NCI-H2171 (cell line): Measurements from ENCODE around the gene FHIT.
A peak's percentile ranks its signal among the peaks of the same experiment; 100 is the strongest.
"Not testable (repeated sequence)": the region's sequence is repeated elsewhere in the genome, so short reads cannot be mapped to it uniquely, and the experiment has no call there.

Experiments
- DNase-seq: peaks from one replicate; lab custom pipeline; 2025; lab: John Stamatoyannopoulos, UW

Gene FHIT

DNA sequence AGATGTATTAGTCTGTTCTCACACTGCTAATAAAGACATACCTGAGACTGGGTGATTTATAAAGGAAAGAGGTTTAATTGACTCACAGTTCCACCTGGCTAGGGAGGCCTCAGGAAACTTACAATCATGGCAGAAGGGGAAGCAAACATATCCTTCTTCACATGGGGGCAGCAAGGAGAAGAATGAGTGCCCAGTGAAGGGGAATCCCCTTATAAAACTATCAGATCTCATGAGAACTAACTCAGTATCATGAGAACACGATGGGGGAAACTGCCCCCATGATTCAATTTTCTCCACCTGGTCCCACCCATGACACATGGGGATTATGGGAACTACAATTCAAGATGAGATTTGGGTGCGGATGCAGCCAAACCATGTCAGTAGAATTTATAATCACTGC, 1316.7 kb downstream of the FHIT start:
- DNase-seq: not testable (repeated sequence)

DNA sequence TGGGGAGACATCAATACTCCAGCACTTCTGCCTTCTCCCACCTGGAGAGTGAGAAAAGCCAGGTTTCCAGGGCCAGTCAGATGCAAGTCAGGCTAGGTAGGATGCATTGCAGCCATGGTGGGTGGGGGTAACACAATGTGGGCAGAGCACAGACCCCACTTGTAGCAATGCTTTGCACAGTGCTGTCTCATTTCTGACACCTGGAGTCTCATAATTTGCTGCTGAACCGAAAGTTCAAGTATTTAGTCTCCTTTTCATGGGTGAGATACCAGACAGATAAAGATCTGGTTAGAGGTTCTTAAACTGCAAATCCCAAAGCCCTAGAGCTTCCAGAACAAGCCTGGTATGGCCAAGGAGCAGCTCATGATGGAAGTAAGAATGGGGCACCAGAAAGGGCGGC, 1321.1 kb downstream of the FHIT start:
- DNase-seq: no peak

DNA sequence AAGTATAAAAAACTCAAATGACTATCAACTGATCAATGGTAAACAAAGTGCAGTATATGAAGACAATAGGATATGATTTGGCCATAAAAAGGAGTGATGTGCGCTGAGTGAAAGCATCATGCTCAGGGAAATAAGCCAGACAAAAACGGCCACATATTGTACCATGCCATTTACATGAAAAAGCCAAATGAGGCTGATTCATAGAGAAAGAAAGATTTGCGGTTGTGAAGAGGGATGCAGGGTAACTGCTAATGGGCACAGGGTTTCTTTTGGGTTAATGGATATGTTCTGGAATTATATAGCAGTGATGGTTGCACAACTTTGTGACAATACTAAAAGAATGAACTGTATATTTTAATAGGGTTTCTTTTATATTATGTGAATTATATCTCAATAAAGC, 1324.2 kb downstream of the FHIT start:
- no peak for DNase-seq

DNA sequence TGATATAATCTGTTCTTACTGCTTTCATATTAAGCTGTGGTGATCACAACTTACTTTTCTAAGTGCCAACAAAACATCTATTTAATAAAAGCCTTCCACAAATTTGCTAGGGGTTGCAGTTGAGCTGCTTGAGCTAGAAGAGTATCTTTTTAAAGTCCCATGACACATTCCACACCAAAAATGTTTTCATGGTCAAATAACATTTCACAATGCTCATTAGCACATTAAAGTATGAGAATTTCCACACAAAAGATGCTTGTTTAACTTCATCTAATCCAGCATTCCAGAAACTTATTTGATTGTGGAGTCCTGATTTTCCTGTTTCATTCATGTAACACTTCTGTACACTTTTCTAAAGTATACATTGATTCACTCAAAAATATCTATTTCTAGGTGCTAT, 1325.3 kb downstream of the FHIT start:
- DNase-seq: no peak

DNA sequence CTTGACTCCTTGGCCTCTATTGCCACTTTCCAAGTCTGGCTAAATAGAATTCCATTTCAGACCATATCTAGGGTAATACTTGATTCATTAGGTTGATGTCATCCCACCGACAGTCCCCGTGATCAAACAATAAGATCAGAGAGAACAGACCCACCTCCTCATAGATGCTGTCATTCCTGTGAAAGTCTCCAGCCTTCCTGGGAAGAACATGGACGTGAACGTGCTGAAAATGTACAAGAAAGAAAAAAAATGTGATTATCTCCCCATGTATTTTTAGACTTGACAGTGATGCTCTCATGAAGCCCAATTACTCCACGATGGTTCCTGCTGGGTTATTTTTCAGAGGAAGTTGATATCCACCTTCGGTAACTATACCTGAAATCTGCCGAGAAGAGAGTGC, 1329.1 kb downstream of the FHIT start:
- no peak for DNase-seq

DNA sequence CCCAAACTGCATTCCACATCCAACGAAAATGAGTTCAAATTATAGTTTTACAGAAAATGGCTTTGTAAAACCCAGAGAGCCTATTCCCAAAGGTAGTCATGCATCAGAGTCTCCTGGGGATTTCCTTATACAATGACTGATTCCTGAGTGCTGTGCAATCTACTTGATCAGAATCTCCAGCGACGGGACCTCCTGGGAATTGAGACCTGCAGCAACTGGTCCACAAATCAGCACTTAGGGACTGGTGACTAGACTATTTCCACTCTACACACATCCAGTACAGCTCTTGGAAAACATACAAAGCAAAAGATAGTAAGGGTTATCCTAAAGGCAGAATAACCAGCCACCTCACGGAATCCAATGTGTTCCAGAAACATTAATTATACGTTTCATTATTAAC, 1330.4 kb downstream of the FHIT start:
- DNase-seq: peak; percentile 47

DNA sequence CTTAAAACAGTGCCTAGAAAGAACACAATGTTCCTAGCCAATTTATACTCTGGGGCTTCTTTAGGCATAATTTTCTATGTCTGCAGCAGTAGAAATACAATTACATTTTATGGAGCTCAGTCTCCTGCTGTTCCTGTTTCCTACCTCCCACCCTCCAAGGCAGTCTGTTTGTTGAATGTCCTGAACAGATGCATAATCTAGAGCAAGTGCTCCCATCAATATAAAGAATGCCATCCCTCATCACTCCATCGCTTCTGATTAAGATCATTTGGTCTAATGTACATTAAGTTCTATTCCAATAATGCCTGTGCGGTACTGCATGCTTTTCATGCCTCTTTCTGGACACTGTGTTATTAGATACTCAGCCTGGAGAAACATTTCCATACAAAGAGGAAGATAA, 1331.7 kb downstream of the FHIT start:
- DNase-seq: no peak

DNA sequence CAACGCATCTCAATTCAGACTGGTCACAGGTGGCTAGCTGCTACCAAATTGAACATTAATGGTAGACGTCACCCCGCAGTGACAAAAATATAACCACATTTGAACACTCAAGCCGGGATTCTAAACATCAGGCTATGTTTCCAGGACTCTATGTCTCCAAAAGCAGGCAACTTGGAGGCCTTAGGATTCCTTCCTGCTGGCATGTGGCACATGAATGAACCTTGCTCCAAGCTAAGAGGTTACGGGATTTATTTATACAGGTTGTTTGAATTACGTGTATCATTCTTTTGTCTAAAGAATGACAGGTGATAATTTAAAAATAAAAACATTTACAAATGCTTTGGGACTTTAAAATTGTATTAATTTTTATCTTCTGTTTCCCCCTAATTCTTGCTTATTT, 1337.0 kb downstream of the FHIT start:
- DNase-seq: no peak

DNA sequence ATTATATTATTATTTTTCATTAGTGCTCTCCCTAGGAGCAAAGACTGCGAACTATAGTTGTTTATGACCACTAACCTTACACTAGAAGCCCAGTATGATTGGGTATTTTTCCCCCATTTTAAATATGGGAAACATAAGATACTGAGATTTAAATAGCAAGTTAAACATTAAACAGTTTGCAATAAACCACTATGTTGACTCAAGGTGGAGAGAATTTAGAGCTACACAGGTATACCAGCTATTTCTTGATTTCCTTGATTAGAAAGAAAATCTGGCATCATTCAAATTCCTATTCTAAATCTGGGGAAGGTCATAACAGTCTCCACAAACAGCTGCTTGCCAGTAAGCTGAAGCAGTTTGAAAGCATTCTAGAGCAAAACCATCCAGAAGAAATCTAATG, 1337.6 kb downstream of the FHIT start:
- no peak for DNase-seq

DNA sequence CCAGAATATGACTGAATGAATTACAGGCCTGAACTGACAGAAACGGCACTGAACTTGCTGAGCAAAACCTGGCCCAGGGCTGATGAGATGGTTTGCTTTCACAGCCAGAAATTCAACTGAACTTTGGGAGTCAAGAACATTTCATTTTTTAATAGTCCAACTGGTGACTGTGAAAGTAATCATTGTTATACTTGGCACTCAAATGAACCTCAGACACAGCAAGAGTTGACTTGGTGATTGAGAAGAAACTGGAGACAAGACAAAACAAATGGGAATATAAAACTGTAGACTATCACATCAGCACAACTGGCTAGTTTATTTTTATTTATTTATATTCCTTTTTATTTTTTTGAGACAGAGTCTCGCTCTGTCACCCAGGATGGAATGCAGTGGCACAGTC, 1342.6 kb downstream of the FHIT start:
- no peak for DNase-seq

DNA sequence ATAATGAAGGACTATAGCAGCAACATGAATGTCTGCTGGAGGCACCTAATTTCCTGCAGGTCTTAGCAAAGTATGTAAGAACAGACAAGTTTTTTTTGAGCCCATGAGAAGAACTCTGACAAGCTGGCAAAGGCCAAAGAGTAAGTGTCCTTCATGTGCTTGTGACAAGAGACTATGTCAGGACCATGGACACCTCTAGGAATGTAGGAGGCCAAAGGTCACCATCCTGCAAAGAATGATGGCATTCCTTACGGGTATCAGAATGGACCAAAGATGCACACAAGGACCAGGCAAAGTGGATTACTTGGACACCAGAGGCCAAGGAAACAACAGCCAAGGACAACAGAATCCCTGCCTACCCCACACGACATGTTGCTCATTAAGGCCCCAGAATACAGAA, 1343.0 kb downstream of the FHIT start:
- DNase-seq: no peak

DNA sequence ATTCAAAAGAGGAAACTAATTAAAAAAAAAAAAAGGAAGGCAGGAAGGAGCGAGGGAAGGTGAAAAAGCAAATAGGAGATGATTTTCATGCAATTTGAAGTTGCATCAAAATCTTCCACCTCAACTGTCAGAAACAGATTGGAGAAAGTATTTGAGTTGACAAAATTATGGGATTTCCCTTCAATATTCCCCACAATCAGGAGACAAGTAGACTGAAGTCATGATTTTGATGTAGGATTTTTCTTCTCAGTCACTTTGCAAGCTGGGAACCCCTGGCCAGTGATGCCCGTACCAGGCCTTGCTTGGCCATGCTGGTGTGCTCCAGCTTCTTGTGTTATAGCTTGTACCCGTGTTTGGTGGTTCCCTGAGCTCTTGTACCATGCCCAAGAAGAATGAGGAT, 1347.0 kb downstream of the FHIT start:
- no peak for DNase-seq

DNA sequence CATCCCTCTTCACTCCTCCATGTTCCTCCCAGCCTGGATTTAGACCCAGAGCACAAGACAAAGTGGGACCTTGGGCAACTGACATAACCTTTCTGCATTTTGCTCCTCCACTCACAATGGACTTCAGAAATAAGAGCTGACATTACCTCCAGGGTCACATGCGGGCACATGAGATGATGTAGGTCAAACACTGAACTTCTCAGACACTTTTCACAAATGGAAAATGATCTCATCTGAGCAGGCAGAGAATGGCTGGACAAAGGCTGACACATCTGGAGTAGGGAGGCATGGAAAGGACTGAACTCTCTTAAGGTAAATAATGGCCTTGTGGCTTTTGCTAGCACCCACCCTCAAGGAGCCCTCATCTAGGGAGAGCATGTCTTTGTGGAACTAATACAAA, 1352.2 kb downstream of the FHIT start:
- DNase-seq: no peak

DNA sequence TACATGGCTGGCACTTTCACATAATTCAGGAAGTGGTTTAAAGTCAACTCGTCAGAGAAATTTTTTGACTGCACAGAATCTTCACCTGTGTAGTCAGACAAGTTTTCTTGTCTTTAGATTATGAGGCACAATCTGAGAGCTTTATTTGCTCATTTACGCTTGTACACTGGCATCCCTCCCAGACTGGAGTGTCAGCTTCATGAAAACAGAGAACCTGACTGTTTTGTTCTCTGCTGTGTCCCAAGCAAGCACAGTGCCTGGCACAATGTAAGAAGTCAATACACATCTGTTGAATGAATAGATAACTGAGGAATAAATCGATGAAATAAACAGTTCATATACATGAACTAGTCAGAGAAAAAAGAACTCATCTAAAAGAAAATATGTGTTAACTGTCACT, 1355.3 kb downstream of the FHIT start:
- DNase-seq: no peak

DNA sequence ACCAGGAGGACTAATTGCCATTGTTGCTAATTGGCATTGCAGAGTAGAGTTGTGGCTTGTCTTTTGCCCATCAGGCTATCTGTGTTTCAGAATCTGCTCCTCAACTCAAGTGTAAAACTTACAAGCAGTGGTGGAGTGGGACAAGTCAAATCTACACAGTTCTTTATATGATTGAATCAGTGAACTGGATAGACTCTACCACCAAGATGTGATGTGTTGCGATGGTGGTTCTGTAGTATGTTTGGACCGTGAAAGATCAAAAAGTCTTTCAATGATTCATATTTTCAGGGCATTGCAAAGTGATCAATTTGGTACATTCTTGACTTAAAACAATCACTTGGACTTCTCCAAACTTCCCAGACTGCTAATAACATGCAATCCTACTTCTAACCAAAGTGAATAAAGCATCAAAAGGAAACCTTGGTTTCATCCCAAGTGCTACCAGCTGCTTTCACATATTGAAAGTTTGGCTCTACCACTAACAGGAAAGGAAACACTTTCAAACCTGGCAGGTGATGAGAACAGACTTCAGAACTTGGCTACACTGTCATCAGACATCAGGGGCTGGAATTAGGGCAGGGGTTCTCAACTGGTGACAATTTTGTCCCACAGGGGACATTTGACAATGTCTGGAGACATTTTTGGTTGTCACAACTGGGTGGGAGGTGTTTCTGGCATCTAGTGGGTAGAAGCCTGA, 1356.7 kb downstream of the FHIT start:
- DNase-seq: no peak

DNA sequence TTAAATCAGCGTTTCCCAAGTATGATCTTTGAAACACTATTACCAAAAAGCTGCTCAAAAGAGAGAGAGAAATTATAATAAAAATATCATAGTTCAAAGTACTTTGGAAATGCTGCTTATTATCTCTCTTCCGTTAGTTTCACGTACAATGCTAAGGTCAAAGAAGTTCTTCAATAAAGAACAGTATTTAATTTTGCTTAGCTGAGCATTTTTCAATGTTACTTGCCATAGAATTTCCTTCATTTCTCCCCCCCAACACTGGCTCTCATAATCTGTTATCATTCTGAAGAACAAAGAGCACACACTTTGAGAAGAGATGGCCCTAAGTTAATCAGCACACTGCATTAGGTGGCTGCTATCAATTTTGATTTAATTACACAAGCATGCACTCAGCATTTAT, 1360.6 kb downstream of the FHIT start:
- no peak for DNase-seq

DNA sequence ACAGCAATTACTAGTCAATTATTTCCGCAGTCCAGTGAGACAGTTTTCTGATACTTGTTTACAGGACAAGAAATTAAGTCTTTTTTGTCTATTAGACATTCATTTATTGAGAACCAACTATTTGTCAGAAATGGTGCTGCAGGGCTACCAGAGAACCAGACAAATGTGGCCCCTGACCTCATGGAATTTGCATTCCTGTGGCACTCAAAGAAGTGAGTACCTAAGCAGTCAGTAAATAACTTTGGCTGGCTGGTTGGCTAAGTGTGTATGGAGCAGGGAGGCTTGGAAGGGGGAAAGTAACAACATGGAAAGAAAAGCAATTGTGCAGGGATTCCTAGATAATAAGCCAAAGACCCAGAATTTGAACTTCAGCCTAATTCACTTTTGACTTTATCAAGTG, 1364.5 kb downstream of the FHIT start:
- DNase-seq: no peak

DNA sequence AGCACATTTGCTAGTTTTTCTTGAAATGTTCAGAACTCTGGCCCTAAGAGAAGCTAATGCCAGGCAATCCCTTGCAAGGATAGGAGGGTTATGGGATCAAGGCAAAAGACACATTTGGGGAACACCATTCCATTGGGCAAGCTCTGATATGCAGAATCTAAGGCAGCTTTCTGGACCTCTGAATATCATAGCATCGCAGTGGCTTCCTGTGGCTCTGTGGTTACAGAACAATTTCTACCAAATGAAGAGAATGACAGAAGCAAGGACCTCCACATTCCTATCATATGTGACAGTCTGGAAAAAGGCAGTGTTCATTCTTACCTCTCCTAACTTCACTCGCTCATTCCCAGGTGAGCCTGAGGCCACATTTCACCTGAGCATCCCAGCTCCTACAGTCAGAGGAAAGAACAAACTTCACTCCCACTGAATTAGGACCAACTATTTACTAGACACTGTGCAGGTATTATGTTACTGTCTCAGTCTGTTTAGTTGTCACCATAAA, 1365.3 kb downstream of the FHIT start:
- DNase-seq: no peak

DNA sequence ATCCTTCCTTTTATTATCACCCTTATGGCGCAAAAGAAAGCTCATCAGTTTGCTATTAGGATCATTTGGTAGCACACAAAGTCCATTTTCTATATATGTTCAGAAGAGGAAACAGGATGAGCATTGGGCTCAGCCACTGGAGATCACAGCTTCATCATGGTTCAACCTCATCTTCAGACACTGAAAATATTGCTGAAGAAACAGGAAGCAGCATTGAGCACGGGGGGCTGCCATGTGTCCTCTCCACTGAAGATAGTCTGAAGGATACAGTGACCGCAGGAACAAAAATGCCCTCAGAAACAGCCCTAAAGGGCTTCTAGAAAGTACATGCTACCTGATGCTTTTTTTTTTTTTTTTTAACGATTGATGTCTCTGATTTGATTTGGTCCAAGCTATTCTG, 1366.2 kb downstream of the FHIT start:
- DNase-seq: no peak

DNA sequence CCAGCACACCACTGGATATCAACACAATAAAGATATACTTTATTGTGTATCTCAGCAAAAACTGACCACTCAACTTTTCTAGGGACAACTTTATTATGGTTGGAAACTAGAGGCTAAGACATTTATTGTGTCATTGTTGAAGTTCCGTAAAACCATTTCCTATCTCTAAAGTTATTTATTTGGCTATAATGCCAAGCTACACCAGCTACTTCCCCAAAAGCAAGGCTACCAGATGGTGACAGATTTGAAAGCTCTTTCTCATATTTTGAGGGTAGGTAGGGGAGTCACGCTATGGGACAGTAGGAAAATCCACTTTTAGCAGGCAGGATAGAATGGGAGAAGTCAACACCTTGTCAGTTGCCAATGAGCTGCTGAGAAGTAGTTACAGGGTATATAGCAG, 1366.8 kb downstream of the FHIT start:
- DNase-seq: no peak

DNA sequence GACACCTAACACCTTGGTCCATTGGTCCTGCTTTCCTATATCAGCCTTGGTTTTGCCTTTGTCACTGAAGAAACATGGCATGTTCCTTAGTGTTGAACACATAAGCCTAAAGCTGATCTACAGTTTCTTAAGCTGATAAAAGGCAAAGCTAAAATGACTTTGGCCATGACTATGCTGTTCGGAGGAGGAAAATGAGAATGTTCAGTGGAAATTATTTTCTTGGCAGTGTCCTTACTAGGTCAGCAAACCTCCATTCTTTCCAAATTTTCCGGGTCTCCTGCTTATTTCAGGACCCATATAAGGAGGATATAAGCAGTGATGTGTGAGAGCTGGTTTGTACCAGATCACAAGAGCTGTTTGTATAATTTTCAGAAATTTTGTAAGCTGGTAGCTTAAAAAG, 1368.5 kb downstream of the FHIT start:
- no peak for DNase-seq

DNA sequence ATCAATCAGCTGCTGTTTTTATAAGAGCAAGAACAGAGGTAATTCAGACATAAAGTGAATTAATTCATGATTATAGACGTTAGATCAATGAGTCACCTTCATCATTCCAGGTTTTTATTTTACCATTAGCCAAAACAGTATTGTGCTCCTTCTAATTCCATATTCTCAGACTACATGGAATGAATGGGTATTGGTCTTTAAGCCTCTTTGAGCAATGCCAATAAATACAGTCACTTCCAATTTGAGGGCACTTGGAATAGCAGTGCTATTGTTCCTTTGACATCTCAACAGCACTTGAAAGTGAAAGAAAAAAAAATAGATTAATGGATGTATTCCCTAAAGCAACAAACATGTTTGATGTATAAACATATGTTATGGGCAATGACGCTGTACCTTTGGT, 1370.5 kb downstream of the FHIT start:
- no peak for DNase-seq

DNA sequence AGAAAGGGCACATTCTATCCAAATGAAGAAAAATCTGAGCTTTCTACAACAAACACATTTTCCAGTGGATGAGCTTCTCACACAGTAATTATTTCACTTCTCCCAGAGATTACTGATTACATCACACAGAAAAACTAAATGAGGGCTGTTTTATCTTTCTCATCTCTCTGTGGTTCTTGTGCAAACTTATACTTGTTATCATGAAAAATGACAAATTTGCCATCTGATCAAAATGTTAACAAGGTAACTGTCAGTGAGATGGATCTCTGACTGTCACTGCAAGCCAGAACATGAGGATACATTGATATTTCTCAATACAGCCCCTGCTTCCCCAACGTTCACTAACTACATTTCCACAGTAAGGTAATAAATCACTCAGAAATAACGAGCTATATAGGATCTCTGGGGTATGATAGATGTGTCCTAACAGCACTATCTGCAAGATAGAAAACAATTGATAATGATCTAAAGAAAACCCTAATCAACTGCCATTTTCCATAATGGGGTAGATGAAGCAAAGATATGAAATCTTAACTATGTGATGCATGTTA, 1372.1 kb downstream of the FHIT start:
- no peak for DNase-seq

DNA sequence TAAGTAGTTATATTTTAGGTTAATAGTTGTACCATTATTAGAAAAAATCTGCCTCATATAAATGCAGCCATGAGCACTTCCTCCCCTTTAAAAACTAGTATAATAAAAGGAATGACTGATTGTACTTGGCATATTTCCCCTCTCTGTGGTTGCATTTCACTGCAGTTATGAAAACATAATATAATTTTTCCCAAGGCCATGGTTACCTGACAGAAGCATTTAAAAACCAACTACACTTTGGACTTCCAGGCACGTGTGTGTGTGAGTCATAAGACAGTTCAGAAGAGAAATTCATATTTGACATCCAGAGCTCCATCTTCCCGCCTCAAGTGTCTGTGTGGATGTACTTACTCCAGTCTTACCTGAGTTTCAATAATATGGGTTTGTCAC, 1373.2 kb downstream of the FHIT start:
- DNase-seq: no peak
